ENCODE measurements around the gene NCKAP5. TPM values are rescaled to one million over a fixed set of nuclear protein-coding genes. Genes with fewer than 3 reads are reported as not detected.

NCKAP5 gene
- total RNA-seq, 1 experiment from 2014 or later = not detected

DNA sequence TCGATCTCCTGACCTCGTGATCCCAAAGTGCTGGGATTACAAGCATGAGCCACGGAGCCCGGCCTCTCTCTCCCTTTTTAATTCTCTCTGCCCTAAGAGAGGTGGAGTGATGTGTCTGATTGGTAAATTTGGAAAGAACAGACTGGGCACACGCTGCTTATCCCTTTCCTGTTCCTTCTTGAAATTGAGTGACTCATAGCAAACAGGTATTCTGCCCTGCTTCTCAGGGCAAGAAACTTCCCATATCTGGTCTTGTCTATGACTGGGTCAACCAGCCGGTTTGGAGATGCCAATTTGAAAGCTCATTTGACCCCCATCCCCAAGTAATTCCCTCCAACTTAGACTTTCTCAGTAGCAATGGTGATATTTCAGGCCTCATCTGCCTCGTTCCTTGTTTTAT lies 913.3 kb downstream of the NCKAP5 start:
- Mint-ChIP-seq H3K36me3 (ENCODE audit: insufficient read depth, unreplicated experiment) (no peaks in the 10 kb centered on the region), H3K4me3 (ENCODE audit: unreplicated experiment) (no peak overlapping the region), H3K27me3 (ENCODE audit: insufficient read depth, unreplicated experiment) (no peaks in the 10 kb centered on the region), H3K4me1 (ENCODE audit: insufficient read depth, unreplicated experiment) (no peaks in the 10 kb centered on the region), H3K9me3 (ENCODE audit: unreplicated experiment) (no peaks in the 10 kb centered on the region), H3K27ac (ENCODE audit: low read depth, unreplicated experiment) (no peak overlapping the region)
- ChIA-PET POLR2A (no interaction called here), CTCF (interaction anchor here (0.6 kb wide), 1 partner anchor 20 kb away, joined by 4 read pairs; no protein-coding TSS in a partner anchor)
- DNase-seq (ENCODE audit: unreplicated experiment) = peak; percentile 12
- TF ChIP-seq, protein P1, sequence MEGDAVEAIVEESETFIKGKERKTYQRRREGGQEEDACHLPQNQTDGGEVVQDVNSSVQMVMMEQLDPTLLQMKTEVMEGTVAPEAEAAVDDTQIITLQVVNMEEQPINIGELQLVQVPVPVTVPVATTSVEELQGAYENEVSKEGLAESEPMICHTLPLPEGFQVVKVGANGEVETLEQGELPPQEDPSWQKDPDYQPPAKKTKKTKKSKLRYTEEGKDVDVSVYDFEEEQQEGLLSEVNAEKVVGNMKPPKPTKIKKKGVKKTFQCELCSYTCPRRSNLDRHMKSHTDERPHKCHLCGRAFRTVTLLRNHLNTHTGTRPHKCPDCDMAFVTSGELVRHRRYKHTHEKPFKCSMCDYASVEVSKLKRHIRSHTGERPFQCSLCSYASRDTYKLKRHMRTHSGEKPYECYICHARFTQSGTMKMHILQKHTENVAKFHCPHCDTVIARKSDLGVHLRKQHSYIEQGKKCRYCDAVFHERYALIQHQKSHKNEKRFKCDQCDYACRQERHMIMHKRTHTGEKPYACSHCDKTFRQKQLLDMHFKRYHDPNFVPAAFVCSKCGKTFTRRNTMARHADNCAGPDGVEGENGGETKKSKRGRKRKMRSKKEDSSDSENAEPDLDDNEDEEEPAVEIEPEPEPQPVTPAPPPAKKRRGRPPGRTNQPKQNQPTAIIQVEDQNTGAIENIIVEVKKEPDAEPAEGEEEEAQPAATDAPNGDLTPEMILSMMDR (IDR thresholded peaks at IDR 0.05; ENCODE audit: unreplicated experiment) = no peak
- intact Hi-C loops (cut with micrococcal nuclease) = loop anchor here (10.0 kb wide), 1 partner anchor 110 kb away; no protein-coding TSS in a partner anchor
- no TSS peak for BruUV-seq (replicated peaks)

DNA sequence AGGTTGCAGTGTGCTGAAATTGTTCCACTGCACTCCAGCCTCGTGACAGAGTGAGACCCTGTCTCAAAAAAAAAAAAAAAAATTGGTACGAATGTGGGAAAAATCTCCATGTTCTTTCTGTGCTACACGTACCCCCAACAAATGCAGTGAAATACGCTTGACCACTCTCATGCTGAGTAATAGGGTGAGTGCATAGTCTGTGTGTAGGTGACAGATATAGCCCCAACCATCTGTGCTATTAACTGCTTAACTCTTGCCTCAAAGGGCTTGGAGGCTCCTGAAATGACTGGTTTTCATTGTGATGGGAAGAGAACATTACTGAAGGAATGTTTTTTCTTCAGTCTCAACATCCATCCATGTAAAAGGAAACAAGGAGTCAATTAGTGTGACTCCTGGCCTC lies 913.9 kb downstream of the NCKAP5 start:
- TF ChIP-seq, protein P1 (IDR thresholded peaks at IDR 0.05; ENCODE audit: unreplicated experiment) = no peak
- ChIA-PET CTCF (no interaction called here), POLR2A (no interaction called here)
- Mint-ChIP-seq H3K27me3 (ENCODE audit: insufficient read depth, unreplicated experiment) (no peaks in the 10 kb centered on the region), H3K27ac (ENCODE audit: low read depth, unreplicated experiment) (no peak overlapping the region), H3K4me1 (ENCODE audit: insufficient read depth, unreplicated experiment) (no peaks in the 10 kb centered on the region), H3K36me3 (ENCODE audit: insufficient read depth, unreplicated experiment) (no peaks in the 10 kb centered on the region), H3K9me3 (ENCODE audit: unreplicated experiment) (no peaks in the 10 kb centered on the region), H3K4me3 (ENCODE audit: unreplicated experiment) (no peak overlapping the region)
- no peak for DNase-seq (ENCODE audit: unreplicated experiment)
- intact Hi-C loops (cut with micrococcal nuclease) = loop anchor here (10.0 kb wide), 1 partner anchor 110 kb away; no protein-coding TSS in a partner anchor
- no TSS peak for BruUV-seq (replicated peaks)

DNA sequence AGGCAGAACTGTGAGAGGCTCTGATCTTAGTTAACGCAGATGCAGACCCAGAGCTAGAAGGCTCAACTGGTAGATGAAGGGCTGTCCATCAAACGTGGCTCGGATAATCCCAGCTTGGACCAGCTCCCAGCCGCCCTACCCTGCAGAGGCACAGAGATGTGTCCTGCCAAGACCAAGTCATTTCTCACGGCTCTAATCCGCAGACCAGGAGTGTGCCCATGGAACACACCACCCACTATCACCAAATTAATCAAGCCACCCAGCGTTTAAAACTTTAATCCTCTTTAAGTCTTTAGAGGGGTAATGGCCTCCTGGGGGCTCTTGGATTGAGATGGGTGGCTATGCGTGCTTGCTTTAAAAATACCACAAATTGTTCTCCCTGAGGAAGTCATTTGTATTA lies 915.8 kb downstream of the NCKAP5 start:
- H3K4me3 Mint-ChIP-seq (ENCODE audit: unreplicated experiment) = no peak overlapping the region
- no peaks in the 10 kb centered on the region for H3K9me3 Mint-ChIP-seq (ENCODE audit: unreplicated experiment)
- H3K36me3 Mint-ChIP-seq (ENCODE audit: insufficient read depth, unreplicated experiment) = no peaks in the 10 kb centered on the region
- no peaks in the 10 kb centered on the region for H3K4me1 Mint-ChIP-seq (ENCODE audit: insufficient read depth, unreplicated experiment)
- ChIA-PET CTCF (interaction anchor here (0.6 kb wide), 1 partner anchor 187 kb away, joined by 5 read pairs; no protein-coding TSS in a partner anchor), POLR2A (no interaction called here)
- H3K27me3 Mint-ChIP-seq (ENCODE audit: insufficient read depth, unreplicated experiment) = no peaks in the 10 kb centered on the region
- intact Hi-C loops (cut with micrococcal nuclease) = loop anchor here (10.0 kb wide), 1 partner anchor 108 kb away; no protein-coding TSS in a partner anchor
- TF ChIP-seq, protein P1 (IDR thresholded peaks at IDR 0.05; ENCODE audit: unreplicated experiment) = no peak
- no TSS peak for BruUV-seq (replicated peaks)
- no peak for DNase-seq (ENCODE audit: unreplicated experiment)
- H3K27ac Mint-ChIP-seq (ENCODE audit: low read depth, unreplicated experiment) = no peak overlapping the region

DNA sequence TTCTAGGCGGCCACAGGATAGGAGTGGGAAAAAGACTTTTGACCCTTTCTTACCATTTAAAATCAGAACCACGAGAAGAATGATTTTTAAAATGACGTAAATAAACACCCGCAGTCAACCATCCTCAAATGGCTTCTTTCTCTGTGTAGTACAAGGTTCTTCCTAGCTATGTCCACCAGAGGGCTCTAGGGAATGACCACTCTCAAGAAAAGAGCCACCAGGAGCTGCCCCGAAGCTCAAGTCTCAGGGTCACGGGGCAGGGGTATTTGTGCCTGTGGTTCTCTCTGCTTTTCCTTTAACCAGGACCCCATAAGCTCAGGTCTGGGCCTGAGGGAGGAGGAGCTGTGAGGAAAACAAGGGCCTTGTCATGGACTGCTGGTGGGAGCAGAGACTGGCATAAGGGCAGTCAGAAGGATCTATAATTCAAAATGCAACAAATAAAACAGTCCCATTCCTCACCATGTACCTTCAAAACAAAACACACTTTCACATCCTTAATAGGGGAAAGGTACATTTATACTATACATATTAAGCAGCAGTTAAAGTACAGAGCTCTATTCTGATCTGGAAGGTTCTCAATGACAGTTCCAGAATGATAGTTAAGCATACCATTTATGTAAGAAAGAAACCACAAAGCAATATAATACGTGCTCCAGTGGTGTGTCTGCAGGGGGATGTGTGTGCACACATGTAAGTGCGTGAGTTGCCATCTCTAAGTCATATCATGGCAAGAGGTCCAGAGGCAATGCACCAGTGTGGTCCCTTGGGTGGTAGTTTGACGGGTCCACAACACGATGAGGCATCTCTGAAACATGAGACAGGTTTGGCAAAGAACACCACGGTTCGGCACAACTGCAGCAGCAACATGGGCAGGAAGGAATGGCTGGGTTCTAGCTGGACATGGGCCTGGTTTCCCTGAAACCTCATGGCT lies 916.9 kb downstream of the NCKAP5 start:
- POLR2A ChIA-PET = no interaction called here
- TF ChIP-seq, protein P1 (IDR thresholded peaks at IDR 0.05; ENCODE audit: unreplicated experiment) = no peak
- CTCF ChIA-PET = interaction anchor here (0.7 to 2.1 kb wide), 6 partner anchors 18 to 302 kb away, joined by 3 to 6 read pairs (median 3); no protein-coding TSS in a partner anchor
- intact Hi-C loops (cut with micrococcal nuclease) = loop anchor here (10.0 kb wide), 1 partner anchor 107 kb away; no protein-coding TSS in a partner anchor
- H3K9me3 Mint-ChIP-seq (ENCODE audit: unreplicated experiment) = no peaks in the 10 kb centered on the region
- no peaks in the 10 kb centered on the region for H3K4me1 Mint-ChIP-seq (ENCODE audit: insufficient read depth, unreplicated experiment)
- DNase-seq (ENCODE audit: unreplicated experiment) = peak; percentile 44
- no peaks in the 10 kb centered on the region for H3K27me3 Mint-ChIP-seq (ENCODE audit: insufficient read depth, unreplicated experiment)
- H3K27ac Mint-ChIP-seq (ENCODE audit: low read depth, unreplicated experiment) = no peak overlapping the region
- no TSS peak for BruUV-seq (replicated peaks)
- H3K4me3 Mint-ChIP-seq (ENCODE audit: unreplicated experiment) = no peak overlapping the region
- no peaks in the 10 kb centered on the region for H3K36me3 Mint-ChIP-seq (ENCODE audit: insufficient read depth, unreplicated experiment)

Measured in MCF 10A (cell line).